Measurements from ENCODE around the gene IGSF9.

IGSF9 gene

GRCh38 chr1:159946242-159947187 lies 1.1 kb upstream of the IGSF9 start:
- TF ChIP-seq CTCF (IDR thresholded peaks at IDR 0.05; ENCODE audit: low read depth, low read length): no peak
- no peak for DNase-seq (ENCODE audit: extremely low read depth, low read depth)

GRCh38 chr1:159944623-159945455 lies 574 bp downstream of the IGSF9 start:
- TF ChIP-seq CTCF (IDR thresholded peaks at IDR 0.05; ENCODE audit: low read depth, low read length): no peak
- no peak for DNase-seq (ENCODE audit: extremely low read depth, low read depth)

GRCh38 chr1:159943908-159944622 lies 1.3 kb downstream of the IGSF9 start:
- no peak for TF ChIP-seq CTCF (IDR thresholded peaks at IDR 0.05; ENCODE audit: low read depth, low read length)
- no peak for DNase-seq (ENCODE audit: extremely low read depth, low read depth)

GRCh38 chr1:159943278-159943640 lies 2.2 kb downstream of the IGSF9 start:
- DNase-seq (ENCODE audit: extremely low read depth, low read depth): no peak
- TF ChIP-seq CTCF (IDR thresholded peaks at IDR 0.05; ENCODE audit: low read depth, low read length): no peak

- no peak for DNase-seq (ENCODE audit: extremely low read depth, low read depth)
- no peak for TF ChIP-seq CTCF (IDR thresholded peaks at IDR 0.05; ENCODE audit: low read depth, low read length)
Measured at GRCh38 chr1:159942632-159943277, 2.7 kb downstream of the IGSF9 start.

- no peak for TF ChIP-seq CTCF (IDR thresholded peaks at IDR 0.05; ENCODE audit: low read depth, low read length)
- no peak for DNase-seq (ENCODE audit: extremely low read depth, low read depth)
Measured at GRCh38 chr1:159941591-159942560, 3.5 kb downstream of the IGSF9 start.
